GM12892 (cell line): ENCODE data around the gene YBX2.

Source experiments
- POLR2A ChIP-seq: IDR thresholded peaks from 2 replicates; pipeline ENCODE4 v1.6.1; 2011; ENCODE audit warnings: low read depth, low read length, control low read depth
- POLR2AphosphoS5 ChIP-seq: IDR thresholded peaks from 2 replicates; pipeline ENCODE4 v1.6.1; 2011; ENCODE audit warnings: low read depth, low read length, control low read depth

GRCh38 chr17:7293816-7294613 is 424 bp downstream of the YBX2 start:
- no peak for TF ChIP-seq POLR2AphosphoS5
- no peak for TF ChIP-seq POLR2A
